ENCODE data around the gene FHIT.

DNA sequence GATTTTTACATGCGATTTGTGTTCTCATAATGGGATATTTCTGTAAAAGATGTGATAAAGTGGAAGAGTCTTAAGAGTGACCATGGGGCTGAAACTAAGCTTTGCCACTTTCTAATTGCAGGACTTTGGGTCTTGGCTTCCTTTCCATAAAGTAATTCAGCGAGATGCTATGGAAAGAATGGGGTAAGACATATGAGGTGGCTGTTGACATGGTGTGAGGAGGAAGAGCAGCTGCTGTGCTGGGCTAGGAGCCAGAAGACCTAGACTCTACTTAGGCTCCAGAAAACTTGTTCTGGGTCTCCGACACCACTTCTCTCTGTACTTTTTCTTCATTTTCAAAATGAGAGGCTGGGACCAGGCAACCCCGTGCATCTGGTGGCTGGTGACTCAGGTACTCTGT, 1547.0 kb downstream of the FHIT start:
- no peak for TF ChIP-seq POLR2A (IDR thresholded peaks at IDR 0.05; ENCODE audit: low read depth)
- no peak for TF ChIP-seq CTCF (IDR thresholded peaks at IDR 0.05)
- TF ChIP-seq POLR2AphosphoS5 (IDR thresholded peaks at IDR 0.05) = no peak

Measured in esophagus muscularis mucosa (tissue), 3 donors.